ENCODE measurements around the gene CHST8.
"Not testable (repeated sequence)": the region's sequence is repeated elsewhere in the genome, so short reads cannot be mapped to it uniquely, and the experiment has no call there.

Gene CHST8

DNA sequence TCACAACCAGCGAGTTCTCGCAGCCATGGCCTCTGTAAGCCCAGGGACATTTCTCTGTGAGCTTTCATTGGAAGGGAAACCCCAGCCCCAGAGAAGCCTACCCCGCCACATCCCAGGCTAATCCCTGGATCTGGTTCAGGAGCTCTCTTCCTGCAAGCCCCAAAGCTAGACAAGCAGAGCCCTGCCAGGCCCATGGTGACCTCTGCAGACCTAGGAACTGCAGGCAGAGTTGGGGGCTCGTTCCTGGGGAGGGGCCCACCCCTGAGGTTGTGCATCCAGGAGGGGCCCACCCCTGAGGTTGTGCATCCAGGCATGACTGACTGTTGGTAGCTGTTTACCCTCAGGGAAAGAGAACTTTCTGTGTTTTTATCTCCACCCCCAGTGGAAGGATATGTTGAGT, 196.7 kb downstream of the CHST8 start:
- DNase-seq, result no peak

DNA sequence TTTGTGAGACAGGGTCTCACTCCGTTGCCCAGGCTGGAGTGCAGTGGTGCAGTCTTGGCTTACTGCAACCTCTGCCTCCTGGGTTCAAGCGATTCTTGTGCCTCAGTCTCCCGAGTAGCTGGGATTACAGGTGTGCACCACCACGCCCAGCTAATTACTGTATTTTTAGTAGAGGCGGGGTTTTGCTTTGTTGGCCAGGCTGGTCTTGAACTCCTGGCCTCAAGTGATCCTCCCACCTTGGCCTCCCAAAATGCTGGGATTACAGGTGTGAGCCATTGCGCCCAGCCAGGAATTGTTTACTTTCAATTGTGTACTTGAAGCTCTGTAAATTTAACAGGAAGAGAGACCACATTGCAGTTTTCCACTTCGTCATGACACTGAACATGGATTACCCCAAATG, 197.3 kb downstream of the CHST8 start:
- DNase-seq, result not testable (repeated sequence)

DNA sequence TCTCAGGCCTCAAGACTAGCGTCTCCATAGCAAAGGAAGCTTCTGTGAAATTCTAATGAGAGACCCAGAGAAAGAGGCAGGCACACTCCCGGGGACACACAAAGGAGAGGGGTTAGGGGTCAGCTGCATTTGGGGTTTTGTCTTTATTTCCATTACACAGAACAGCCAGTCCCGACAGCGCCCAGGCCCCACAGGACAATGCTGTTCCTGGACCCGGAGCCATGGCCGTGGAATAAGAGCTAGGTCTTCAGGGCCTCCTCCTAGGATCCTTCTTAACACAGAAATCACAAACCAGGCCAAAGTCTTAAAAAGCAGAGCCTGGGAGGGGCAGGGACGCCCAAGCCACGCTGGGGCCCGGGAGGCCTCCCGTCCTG, 197.7 kb downstream of the CHST8 start:
- DNase-seq, result no peak

DNA sequence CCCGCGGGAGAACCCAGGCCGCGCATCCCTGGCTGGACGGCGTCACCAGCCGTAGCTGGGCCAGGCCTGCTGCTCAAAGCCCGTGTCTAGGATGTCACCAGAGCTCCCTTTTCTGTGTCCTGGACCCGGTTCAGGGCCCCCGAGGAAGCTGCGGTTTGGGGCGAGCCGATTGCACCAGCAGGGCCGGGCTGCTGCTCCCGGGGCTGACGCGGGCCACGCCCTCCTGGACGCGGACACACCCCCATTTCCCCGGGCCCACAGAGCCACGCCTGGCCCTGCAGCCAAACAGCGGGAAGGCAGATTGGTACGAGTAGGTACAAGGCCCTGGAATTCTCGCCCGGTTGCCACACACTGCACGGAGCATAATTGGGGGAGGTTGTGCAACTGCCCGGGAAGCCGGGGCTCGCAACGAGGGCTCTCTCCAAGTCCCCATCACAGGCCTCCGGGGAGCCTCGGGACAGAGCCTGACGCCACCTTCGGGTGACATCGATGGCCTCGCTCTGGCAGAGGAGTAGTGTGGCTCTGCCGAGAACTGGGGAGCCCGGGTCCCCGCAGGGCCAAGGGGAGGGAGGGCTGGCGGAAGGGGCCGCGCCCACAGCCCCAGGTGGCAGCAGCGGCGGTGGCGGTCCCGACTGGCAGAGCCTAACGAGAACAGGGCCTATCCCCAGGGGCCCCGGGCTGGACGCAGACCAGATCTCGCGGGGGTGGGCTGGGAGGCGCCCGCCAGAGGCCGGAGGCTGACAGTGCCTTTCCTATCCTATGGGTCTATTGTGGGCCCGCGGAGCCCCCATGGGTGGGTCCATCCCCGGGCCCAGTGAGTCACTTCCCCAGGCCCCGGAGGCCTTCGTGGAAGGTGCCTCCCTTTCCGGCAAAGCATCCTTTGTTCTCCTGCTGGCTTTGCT, 198.4 kb downstream of the CHST8 start:
- no peak for DNase-seq

DNA sequence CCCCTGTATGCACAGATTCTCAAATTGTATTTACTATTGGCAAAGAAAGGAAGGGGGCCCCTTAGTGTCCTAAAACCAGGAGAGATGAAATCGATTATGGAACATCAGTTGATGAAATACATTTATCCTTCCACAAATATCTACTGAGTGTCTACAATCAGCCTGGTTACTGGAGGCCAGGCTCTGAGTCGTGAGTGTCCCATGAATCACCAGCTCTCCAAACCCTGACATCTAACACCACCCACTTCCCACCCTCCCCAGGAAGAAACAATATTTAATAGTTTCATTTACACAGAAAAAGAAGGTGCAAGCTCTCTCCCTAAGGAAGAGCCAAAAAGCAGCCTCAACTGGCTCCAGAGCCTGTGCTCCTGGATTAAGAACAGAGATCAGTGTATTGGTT, 200.1 kb downstream of the CHST8 start:
- DNase-seq, result no peak
